ENCODE measurements around the gene GOLGB1. TPM values are rescaled to one million over a fixed set of nuclear protein-coding genes. Genes with fewer than 3 reads are reported as not detected.

The GOLGB1 gene
- total RNA-seq, 2 experiments from 2014 or later = 11.5 to 30.3 TPM

- Histone ChIP-seq H3K36me3 (ENCODE audit: insufficient read depth, low read length) (peaks cover 92% of the 10 kb centered on the region), H3K79me2 (ENCODE audit: insufficient read depth, low read depth, low read length) (no peaks in the 10 kb centered on the region), H2AFZ (ENCODE audit: low read length) (no peak overlapping the region), H3K9me2 (ENCODE audit: insufficient read depth, low read length) (no peaks in the 10 kb centered on the region), H3K4me1 (ENCODE audit: insufficient read depth, low read length, poor library complexity, severe bottlenecking) (no peaks in the 10 kb centered on the region), H4K20me1 (ENCODE audit: insufficient read depth, low read length) (no peaks in the 10 kb centered on the region), H3K4me2 (ENCODE audit: low read length) (no peak overlapping the region), H3K4me3 (ENCODE audit: low read depth, low read length, poor library complexity, severe bottlenecking) (no peak overlapping the region), H3K27ac (ENCODE audit: low read depth, low read length, poor library complexity, severe bottlenecking) (no peak overlapping the region), H3K9me3 (ENCODE audit: low read length) (no peaks in the 10 kb centered on the region)
- no TSS peak for BruUV-seq (replicated peaks)
- CTCF ChIA-PET (ENCODE audit: unreplicated experiment) = no interaction called here
- DNase-seq (ENCODE audit: low spot score) = no peak
- intact Hi-C loops (cut with micrococcal nuclease; ENCODE audit: unreplicated experiment) = no loop called here
- POLR2A ChIA-PET = interaction anchor here (1.1 kb wide), 1 partner anchor 8 kb away, joined by 4 read pairs; no protein-coding TSS in a partner anchor
- TF ChIP-seq CTCF (conservative IDR thresholded peaks at IDR 0.05; ENCODE audit: low read length) (no peak), EZH2phosphoT487 (IDR thresholded peaks at IDR 0.05; ENCODE audit: borderline replicate concordance, low read depth, low read length) (no peak)
These were observed 111.6 kb downstream of the GOLGB1 start for GRCh38 chr3:121637922-121638321.

GRCh38 chr3:121630355-121630754, 119.2 kb downstream of the GOLGB1 start:
- Histone ChIP-seq H3K9me3 (ENCODE audit: low read length) (no peaks in the 10 kb centered on the region), H3K9me2 (ENCODE audit: insufficient read depth, low read length) (no peaks in the 10 kb centered on the region), H3K4me1 (ENCODE audit: insufficient read depth, low read length, poor library complexity, severe bottlenecking) (no peaks in the 10 kb centered on the region), H3K36me3 (ENCODE audit: insufficient read depth, low read length) (peaks cover 61% of the 10 kb centered on the region), H3K4me2 (ENCODE audit: low read length) (no peak overlapping the region), H3K4me3 (ENCODE audit: low read depth, low read length, poor library complexity, severe bottlenecking) (no peak overlapping the region), H3K27ac (ENCODE audit: low read depth, low read length, poor library complexity, severe bottlenecking) (no peak overlapping the region), H4K20me1 (ENCODE audit: insufficient read depth, low read length) (no peaks in the 10 kb centered on the region), H2AFZ (ENCODE audit: low read length) (no peak overlapping the region), H3K79me2 (ENCODE audit: insufficient read depth, low read depth, low read length) (no peaks in the 10 kb centered on the region)
- DNase-seq (ENCODE audit: low spot score) = no peak
- TF ChIP-seq CTCF (conservative IDR thresholded peaks at IDR 0.05; ENCODE audit: low read length) (no peak), EZH2phosphoT487 (IDR thresholded peaks at IDR 0.05; ENCODE audit: borderline replicate concordance, low read depth, low read length) (no peak)
- ChIA-PET CTCF (ENCODE audit: unreplicated experiment) (interaction anchor here (0.6 kb wide), 1 partner anchor 68 kb away, joined by 3 read pairs; no protein-coding TSS in a partner anchor), POLR2A (interaction anchor here (0.6 to 1.3 kb wide), 2 partner anchors 8 to 125 kb away, joined by 3 to 4 read pairs; no protein-coding TSS in a partner anchor)
- no TSS peak for BruUV-seq (replicated peaks)
- intact Hi-C loops (cut with micrococcal nuclease; ENCODE audit: unreplicated experiment) = no loop called here

- TF ChIP-seq CTCF (conservative IDR thresholded peaks at IDR 0.05; ENCODE audit: low read length) (no peak), EZH2phosphoT487 (IDR thresholded peaks at IDR 0.05; ENCODE audit: borderline replicate concordance, low read depth, low read length) (no peak)
- no peaks in the 10 kb centered on the region for H3K9me3 ChIP-seq (ENCODE audit: low read length)
- ChIA-PET POLR2A (interaction anchor here (1.3 kb wide), 1 partner anchor 9 kb away, joined by 4 read pairs; no protein-coding TSS in a partner anchor), CTCF (ENCODE audit: unreplicated experiment) (no interaction called here)
- H4K20me1 ChIP-seq (ENCODE audit: insufficient read depth, low read length) = no peaks in the 10 kb centered on the region
- H3K4me3 ChIP-seq (ENCODE audit: low read depth, low read length, poor library complexity, severe bottlenecking) = no peak overlapping the region
- H3K4me2 ChIP-seq (ENCODE audit: low read length) = no peak overlapping the region
- H3K4me1 ChIP-seq (ENCODE audit: insufficient read depth, low read length, poor library complexity, severe bottlenecking) = no peaks in the 10 kb centered on the region
- BruUV-seq (replicated peaks) = no TSS peak
- H3K27ac ChIP-seq (ENCODE audit: low read depth, low read length, poor library complexity, severe bottlenecking) = no peak overlapping the region
- no peak for DNase-seq (ENCODE audit: low spot score)
- H3K79me2 ChIP-seq (ENCODE audit: insufficient read depth, low read depth, low read length) = no peaks in the 10 kb centered on the region
- intact Hi-C loops (cut with micrococcal nuclease; ENCODE audit: unreplicated experiment) = no loop called here
- H3K9me2 ChIP-seq (ENCODE audit: insufficient read depth, low read length) = no peaks in the 10 kb centered on the region
- H2AFZ ChIP-seq (ENCODE audit: low read length) = no peak overlapping the region
- H3K36me3 ChIP-seq (ENCODE audit: insufficient read depth, low read length) = peaks cover 54% of the 10 kb centered on the region
These were observed 119.9 kb downstream of the GOLGB1 start for GRCh38 chr3:121629601-121630000.

Data from OCI-LY7 (cell line).